Neural crest cell (in vitro differentiated cells): Measurements from ENCODE around the gene CCDC81. TPM values are rescaled to one million over a fixed set of nuclear protein-coding genes. Genes with fewer than 3 reads are reported as not detected.
"Not testable (repeated sequence)": the region's sequence is repeated elsewhere in the genome, so short reads cannot be mapped to it uniquely, and the experiment has no call there.

Experiments used
- DNase-seq: peaks from one replicate; pipeline ENCODE4 v3.0.0; 2021; ENCODE audit warnings: low read depth, mixed read lengths, low spot score
- H3K27ac Mint-ChIP-seq: one replicate; pipeline ENCODE4 v1.8.0; 2021; ENCODE audit warnings: mild to moderate bottlenecking, mixed read lengths; ENCODE audit not compliant: unreplicated experiment
- H3K27me3 Mint-ChIP-seq: 2 replicates; pipeline ENCODE4 v1.8.0; 2021; ENCODE audit warnings: low read depth, mild to moderate bottlenecking, mixed read lengths
- H3K36me3 Mint-ChIP-seq: 2 replicates; pipeline ENCODE4 v1.8.0; 2021; ENCODE audit warnings: low read depth, mild to moderate bottlenecking, mixed read lengths
- H3K4me1 Mint-ChIP-seq: 2 replicates; pipeline ENCODE4 v1.8.0; 2021; ENCODE audit warnings: mixed read lengths
- H3K4me3 Mint-ChIP-seq: one replicate; pipeline ENCODE4 v1.8.0; 2021; ENCODE audit warnings: mild to moderate bottlenecking, mixed read lengths
- H3K9me3 Mint-ChIP-seq: 2 replicates; pipeline ENCODE4 v1.8.0; 2021; ENCODE audit warnings: mixed read lengths
- CTCF ChIP-seq: fragments of 200-600 bp; sonication (generic); conservative IDR thresholded peaks from 2 replicates; pipeline ENCODE4 v1.5.0; 2021; ENCODE audit warnings: antibody characterized with exemption, mild to moderate bottlenecking
- total RNA-seq: library from RNA; stranded (reverse); gene quantifications from 2 replicates; pipeline ENCODE4 v1.2.1, GENCODE V29; 2021

CCDC81 gene
- total RNA-seq, 1 donor from 2014 or later: 2.8 TPM

GRCh38 chr11:86427441-86427840 is 52.8 kb downstream of the CCDC81 start:
- H3K4me3 Mint-ChIP-seq: no peak overlapping the region
- no peak for TF ChIP-seq CTCF
- H3K36me3 Mint-ChIP-seq: peaks cover 31% of the 10 kb centered on the region
- peaks cover 12% of the 10 kb centered on the region for H3K9me3 Mint-ChIP-seq
- no peaks in the 10 kb centered on the region for H3K27me3 Mint-ChIP-seq
- H3K27ac Mint-ChIP-seq: no peak overlapping the region
- DNase-seq: no peak
- peaks cover 5% of the 10 kb centered on the region for H3K4me1 Mint-ChIP-seq

GRCh38 chr11:86431258-86431657 is 56.6 kb downstream of the CCDC81 start:
- H3K36me3 Mint-ChIP-seq: peaks cover 43% of the 10 kb centered on the region
- peaks cover 5% of the 10 kb centered on the region for H3K4me1 Mint-ChIP-seq
- H3K27me3 Mint-ChIP-seq: no peaks in the 10 kb centered on the region
- no peak for TF ChIP-seq CTCF
- peak overlapping the region; percentile 19 for H3K27ac Mint-ChIP-seq
- no peak for DNase-seq
- H3K9me3 Mint-ChIP-seq: peaks cover 11% of the 10 kb centered on the region
- H3K4me3 Mint-ChIP-seq: no peak overlapping the region

- not testable (repeated sequence) for H3K27ac Mint-ChIP-seq, H3K9me3 Mint-ChIP-seq, H3K27me3 Mint-ChIP-seq, H3K4me1 Mint-ChIP-seq, H3K4me3 Mint-ChIP-seq, DNase-seq
- peaks cover 35% of the 10 kb centered on the region for H3K36me3 Mint-ChIP-seq
Measured at GRCh38 chr11:86433361-86434095, 58.8 kb downstream of the CCDC81 start.

- no peaks in the 10 kb centered on the region for H3K4me1 Mint-ChIP-seq
- H3K27me3 Mint-ChIP-seq: no peaks in the 10 kb centered on the region
- no peak for DNase-seq
- TF ChIP-seq CTCF: no peak
- no peak overlapping the region for H3K4me3 Mint-ChIP-seq
- H3K27ac Mint-ChIP-seq: no peak overlapping the region
- H3K9me3 Mint-ChIP-seq: peaks cover 2% of the 10 kb centered on the region
- peaks cover 22% of the 10 kb centered on the region for H3K36me3 Mint-ChIP-seq
Measured at GRCh38 chr11:86435711-86436110, 61.0 kb downstream of the CCDC81 start.

- no peaks in the 10 kb centered on the region for H3K9me3 Mint-ChIP-seq
- no peak overlapping the region for H3K27ac Mint-ChIP-seq
- H3K36me3 Mint-ChIP-seq: peaks cover 7% of the 10 kb centered on the region
- H3K4me1 Mint-ChIP-seq: no peaks in the 10 kb centered on the region
- no peak for DNase-seq
- TF ChIP-seq CTCF: no peak
- no peak overlapping the region for H3K4me3 Mint-ChIP-seq
- no peaks in the 10 kb centered on the region for H3K27me3 Mint-ChIP-seq
Measured at GRCh38 chr11:86438685-86439084, 64.0 kb downstream of the CCDC81 start.

GRCh38 chr11:86440305-86440716 is 65.6 kb downstream of the CCDC81 start:
- no peak for DNase-seq
- Mint-ChIP-seq H3K36me3 (peaks cover 9% of the 10 kb centered on the region), H3K27ac (no peak overlapping the region), H3K4me1 (no peaks in the 10 kb centered on the region), H3K4me3 (no peak overlapping the region), H3K9me3 (no peaks in the 10 kb centered on the region), H3K27me3 (no peaks in the 10 kb centered on the region)
- TF ChIP-seq CTCF: no peak
